ENCODE results near the gene ITGAL. TPM values are rescaled to one million over a fixed set of nuclear protein-coding genes. Genes with fewer than 3 reads are reported as not detected.

ITGAL gene
- total RNA-seq, 1 experiment from 2014 or later, result not detected

GRCh38 chr16:30567160-30567990 lies 94.8 kb downstream of the ITGAL start:
- DNase-seq (ENCODE audit: low read depth), result peak; percentile 57

GRCh38 chr16:30567991-30568638 lies 95.6 kb downstream of the ITGAL start:
- DNase-seq (ENCODE audit: low read depth), result peak; percentile 39

- no peak for DNase-seq (ENCODE audit: low read depth)
Measured at GRCh38 chr16:30569281-30569680, 96.7 kb downstream of the ITGAL start.

- no peak for DNase-seq (ENCODE audit: low read depth)
Measured at GRCh38 chr16:30569746-30570635, 97.4 kb downstream of the ITGAL start.

- peak; percentile 18 for DNase-seq (ENCODE audit: low read depth)
Measured at GRCh38 chr16:30570636-30571444, 98.3 kb downstream of the ITGAL start.

GRCh38 chr16:30571445-30572322 lies 99.1 kb downstream of the ITGAL start, which contains the start of gene ZNF688:
Gene ZNF688 (minus strand): TSS chr16:30571714. CDS start chr16:30571629, 85 bp downstream.
- DNase-seq (ENCODE audit: low read depth), result peak; percentile 94

Other genes with a start within 250 kb of the ITGAL start
- gene NPIPB13, start 224.3 kb upstream of the ITGAL start, total RNA-seq (2014; rRNA removed; shearing (Covaris generic)), result 0.86 and 1.1 TPM in 2 replicates
- gene CD2BP2, start 117.4 kb upstream of the ITGAL start, total RNA-seq (2014; rRNA removed; shearing (Covaris generic)), result 63.1 and 64.5 TPM in 2 replicates
- 26.2 and 27.1 TPM in 2 replicates for gene TBC1D10B, start 102.2 kb upstream of the ITGAL start, total RNA-seq (2014; rRNA removed; shearing (Covaris generic))
- not detected in 2 replicates for gene MYL11, start 97.9 kb upstream of the ITGAL start, total RNA-seq (2014; rRNA removed; shearing (Covaris generic))
- gene SEPTIN1, start 90.2 kb upstream of the ITGAL start, total RNA-seq (2014; rRNA removed; shearing (Covaris generic)), result not detected in 2 replicates
- 6.0 and 6.3 TPM in 2 replicates for gene ZNF48, start 77.3 kb upstream of the ITGAL start, total RNA-seq (2014; rRNA removed; shearing (Covaris generic))
- 13.8 and 19.7 TPM in 2 replicates for gene ZNF771, start 65.1 kb upstream of the ITGAL start, total RNA-seq (2014; rRNA removed; shearing (Covaris generic))
- 27.3 and 30.3 TPM in 2 replicates for gene DCTPP1, start 42.7 kb upstream of the ITGAL start, total RNA-seq (2014; rRNA removed; shearing (Covaris generic))
- 5.0 and 6.4 TPM in 2 replicates for gene SEPHS2, start 26.9 kb upstream of the ITGAL start, total RNA-seq (2014; rRNA removed; shearing (Covaris generic))
- gene ZNF768, start 53.8 kb downstream of the ITGAL start, total RNA-seq (2014; rRNA removed; shearing (Covaris generic)), result 16.7 and 19.2 TPM in 2 replicates
- gene ZNF747, start 62.1 kb downstream of the ITGAL start, total RNA-seq (2014; rRNA removed; shearing (Covaris generic)), result 5.5 and 6.9 TPM in 2 replicates
- 3.3 and 4.4 TPM in 2 replicates for gene ZNF764, start 85.6 kb downstream of the ITGAL start, total RNA-seq (2014; rRNA removed; shearing (Covaris generic))
- gene ZNF688, start 99.0 kb downstream of the ITGAL start, total RNA-seq (2014; rRNA removed; shearing (Covaris generic)), result 7.1 and 15.5 TPM in 2 replicates
- 2.7 and 6.2 TPM in 2 replicates for gene ZNF785, start 113.0 kb downstream of the ITGAL start, total RNA-seq (2014; rRNA removed; shearing (Covaris generic))
- 7.3 and 7.5 TPM in 2 replicates for gene ZNF689, start 137.6 kb downstream of the ITGAL start, total RNA-seq (2014; rRNA removed; shearing (Covaris generic))
- 2.7 and 6.3 TPM in 2 replicates for gene PRR14, start 178.2 kb downstream of the ITGAL start, total RNA-seq (2014; rRNA removed; shearing (Covaris generic))
- 9.8 and 14.5 TPM in 2 replicates for gene FBRS, start 185.7 kb downstream of the ITGAL start, total RNA-seq (2014; rRNA removed; shearing (Covaris generic))
- 1.6 and 11.3 TPM in 2 replicates for gene SRCAP, start 226.4 kb downstream of the ITGAL start, total RNA-seq (2014; rRNA removed; shearing (Covaris generic))

Data from Daoy (cell line).